Fibroblast of skin of right quadriceps (primary cell): Measurements from ENCODE around the gene MRPL23.

Source experiments
- DNase-seq: peaks from one replicate; pipeline ENCODE4 v3.0.0-alpha.2; 2013

The MRPL23 gene

GRCh38 chr11:1946812-1947484 is at the start of gene MRPL23:
Gene MRPL23, plus strand, starts transcription at chr11:1947332. Its CDS starts 31 bp downstream, at chr11:1947363.
- no peak for DNase-seq

GRCh38 chr11:1899090-1899489 is 48.0 kb upstream of the MRPL23 start:
- DNase-seq, result no peak

- no peak for DNase-seq
Observed at GRCh38 chr11:1899686-1900085, 47.4 kb upstream of the MRPL23 start.

GRCh38 chr11:1906181-1906580 is 41.0 kb upstream of the MRPL23 start:
- no peak for DNase-seq

- DNase-seq, result no peak
Observed at GRCh38 chr11:1906611-1907423, 40.3 kb upstream of the MRPL23 start.

GRCh38 chr11:1908618-1909017 is 38.5 kb upstream of the MRPL23 start:
- DNase-seq, result peak; percentile 64

- DNase-seq, result no peak
Observed at GRCh38 chr11:1909524-1909923, 37.6 kb upstream of the MRPL23 start.

GRCh38 chr11:1912289-1912878 is 34.7 kb upstream of the MRPL23 start:
- no peak for DNase-seq

- DNase-seq, result no peak
Observed at GRCh38 chr11:1913271-1914060, 33.7 kb upstream of the MRPL23 start.

- DNase-seq, result no peak
Observed at GRCh38 chr11:1915795-1916131, 31.4 kb upstream of the MRPL23 start.

GRCh38 chr11:1916132-1916985 is 30.8 kb upstream of the MRPL23 start:
- DNase-seq, result no peak

- no peak for DNase-seq
Observed at GRCh38 chr11:1916986-1917522, 30.1 kb upstream of the MRPL23 start.

- no peak for DNase-seq
Observed at GRCh38 chr11:1917523-1918435, 29.4 kb upstream of the MRPL23 start.

GRCh38 chr11:1918436-1919315 is 28.5 kb upstream of the MRPL23 start:
- no peak for DNase-seq

GRCh38 chr11:1919391-1920127 is 27.6 kb upstream of the MRPL23 start, which contains the start of gene TNNT3:
Gene TNNT3, plus strand, starts transcription at chr11:1919703. Its CDS starts 3,172 bp downstream, at chr11:1922875.
- DNase-seq, result no peak

GRCh38 chr11:1920128-1920908 is 26.8 kb upstream of the MRPL23 start:
- no peak for DNase-seq

GRCh38 chr11:1920909-1921573 is 26.1 kb upstream of the MRPL23 start:
- DNase-seq, result no peak
